GM10847 (cell line): ENCODE data around the gene ZSCAN21.

Source experiments
- POLR2A ChIP-seq: IDR thresholded peaks from 2 replicates; pipeline ENCODE4 v1.6.1; 2011; ENCODE audit not compliant: insufficient read length; ENCODE audit errors: extremely low read depth

ZSCAN21 gene

GRCh38 chr7:100102950-100103840 lies 53.6 kb downstream of the ZSCAN21 start:
- no peak for TF ChIP-seq POLR2A

- no peak for TF ChIP-seq POLR2A
Observed at GRCh38 chr7:100105534-100105933, 56.0 kb downstream of the ZSCAN21 start.

GRCh38 chr7:100106633-100107032 lies 57.1 kb downstream of the ZSCAN21 start:
- TF ChIP-seq POLR2A: no peak

GRCh38 chr7:100107125-100107737 lies 57.7 kb downstream of the ZSCAN21 start:
- no peak for TF ChIP-seq POLR2A

- TF ChIP-seq POLR2A: no peak
Observed at GRCh38 chr7:100107890-100108289, 58.3 kb downstream of the ZSCAN21 start.

GRCh38 chr7:100109521-100110163 lies 60.1 kb downstream of the ZSCAN21 start:
- no peak for TF ChIP-seq POLR2A

- TF ChIP-seq POLR2A: no peak
Observed at GRCh38 chr7:100111156-100111555, 61.6 kb downstream of the ZSCAN21 start.

GRCh38 chr7:100111914-100112313 lies 62.3 kb downstream of the ZSCAN21 start:
- no peak for TF ChIP-seq POLR2A
